Sigmoid colon (tissue), 4 donors: ENCODE data around the gene NUDT10.

Experiments used
- EP300 ChIP-seq, 4 donors: sonication (generic); formaldehyde crosslinking; IDR thresholded peaks; one replicate each; pipeline ENCODE4 v1.6.1; 2017; ENCODE audit warnings: antibody characterized with exemption in 4 of 4
- POLR2A ChIP-seq, 2 donors: fragments of 450-650 bp; IDR thresholded peaks; one replicate each; pipeline ENCODE4 v1.6.1; 2016; ENCODE audit warnings: antibody characterized with exemption in 2 of 2, mild to moderate bottlenecking in 2 of 2, moderate library complexity in 2 of 2
- POLR2AphosphoS5 ChIP-seq, 4 donors: sonication (generic); formaldehyde crosslinking; IDR thresholded peaks; one replicate each; pipeline ENCODE4 v1.6.1; 2017; ENCODE audit warnings: antibody characterized with exemption in 4 of 4
- TF ChIP-seq, protein P1 (sequence below), 4 experiments: fragments of 450-650 bp in 3 of 4; fragments of 200-600 bp in 1 of 4; IDR thresholded peaks; one replicate each; pipeline ENCODE4 v1.5.1; 2016 to 2019; ENCODE audit warnings: antibody characterized with exemption in 4 of 4, mild to moderate bottlenecking in 3 of 4, moderate library complexity in 2 of 4

DNA sequence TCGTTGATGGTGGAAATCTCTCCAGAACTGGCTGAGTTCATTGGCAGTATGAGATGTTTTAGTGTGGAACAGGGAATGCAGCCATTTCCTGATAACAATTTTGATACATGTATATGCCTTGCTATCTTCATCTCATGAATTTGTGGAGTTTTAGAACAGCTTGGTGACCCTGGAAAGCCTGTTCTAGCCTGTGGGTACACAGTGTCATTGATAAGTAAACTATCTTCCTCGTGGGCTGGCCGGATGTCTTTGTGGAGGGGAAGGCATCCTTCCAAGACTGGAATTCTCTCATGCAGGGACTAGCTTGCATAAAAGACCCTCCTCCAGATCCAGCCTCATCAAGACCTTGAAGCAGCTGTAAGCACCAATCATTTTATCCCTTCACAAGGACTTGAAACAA is 40.2 kb upstream of the NUDT10 start:
- TF ChIP-seq, protein P1, sequence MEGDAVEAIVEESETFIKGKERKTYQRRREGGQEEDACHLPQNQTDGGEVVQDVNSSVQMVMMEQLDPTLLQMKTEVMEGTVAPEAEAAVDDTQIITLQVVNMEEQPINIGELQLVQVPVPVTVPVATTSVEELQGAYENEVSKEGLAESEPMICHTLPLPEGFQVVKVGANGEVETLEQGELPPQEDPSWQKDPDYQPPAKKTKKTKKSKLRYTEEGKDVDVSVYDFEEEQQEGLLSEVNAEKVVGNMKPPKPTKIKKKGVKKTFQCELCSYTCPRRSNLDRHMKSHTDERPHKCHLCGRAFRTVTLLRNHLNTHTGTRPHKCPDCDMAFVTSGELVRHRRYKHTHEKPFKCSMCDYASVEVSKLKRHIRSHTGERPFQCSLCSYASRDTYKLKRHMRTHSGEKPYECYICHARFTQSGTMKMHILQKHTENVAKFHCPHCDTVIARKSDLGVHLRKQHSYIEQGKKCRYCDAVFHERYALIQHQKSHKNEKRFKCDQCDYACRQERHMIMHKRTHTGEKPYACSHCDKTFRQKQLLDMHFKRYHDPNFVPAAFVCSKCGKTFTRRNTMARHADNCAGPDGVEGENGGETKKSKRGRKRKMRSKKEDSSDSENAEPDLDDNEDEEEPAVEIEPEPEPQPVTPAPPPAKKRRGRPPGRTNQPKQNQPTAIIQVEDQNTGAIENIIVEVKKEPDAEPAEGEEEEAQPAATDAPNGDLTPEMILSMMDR (IDR thresholded peaks at IDR 0.05): no peak
- TF ChIP-seq POLR2A (IDR thresholded peaks at IDR 0.05): no peak
- no peak for TF ChIP-seq POLR2AphosphoS5 (IDR thresholded peaks at IDR 0.05)
- TF ChIP-seq EP300 (IDR thresholded peaks at IDR 0.05): no peak
